CD14-positive monocyte (primary cell): Measurements from ENCODE around the gene SLC25A5. TPM values are rescaled to one million over a fixed set of nuclear protein-coding genes. Genes with fewer than 3 reads are reported as not detected.

Experiments used
- DNase-seq, 3 donors: peaks; one replicate each; pipeline ENCODE4 v3.0.0-alpha.2; 2011 to 2022
- H2AFZ ChIP-seq: 2 replicates; pipeline ENCODE4 v1.6.0; 2012; ENCODE audit warnings: mild to moderate bottlenecking, low read depth, low read length, inconsistent platforms; ENCODE audit not compliant: insufficient read depth, poor library complexity, severe bottlenecking
- H3K27ac ChIP-seq, 2 donors: 1 replicate in 1 of 2; 2 replicates in 1 of 2; pipeline ENCODE4 v1.5.1; 2012 to 2013; ENCODE audit warnings: low read length in 2 of 2, control low read depth in 1 of 2, inconsistent platforms in 1 of 2, low read depth in 1 of 2, mild to moderate bottlenecking in 1 of 2
- H3K27me3 ChIP-seq, 2 donors: one replicate each; pipeline versions ENCODE4 v1.6.0 to v1.6.1; 2011 to 2013; ENCODE audit warnings: low read length in 2 of 2; ENCODE audit not compliant: control insufficient read depth in 2 of 2, insufficient read depth in 2 of 2
- H3K36me3 ChIP-seq, 2 donors: replicated peaks in 1 of 2; 1 replicate in 1 of 2; 2 replicates in 1 of 2; pipeline versions ENCODE4 v1.5.1 to v1.6.1; 2012 to 2013; ENCODE audit warnings: low read length in 2 of 2, control low read depth in 1 of 2, inconsistent platforms in 1 of 2, mild to moderate bottlenecking in 1 of 2; ENCODE audit not compliant: insufficient read depth in 2 of 2, control insufficient read depth in 1 of 2
- H3K4me1 ChIP-seq, 2 donors: 1 replicate in 1 of 2; 2 replicates in 1 of 2; pipeline versions ENCODE4 v1.5.1 to v1.6.1; 2012 to 2013; ENCODE audit warnings: low read length in 2 of 2, control low read depth in 1 of 2, inconsistent platforms in 1 of 2, mild to moderate bottlenecking in 1 of 2, moderate library complexity in 1 of 2; ENCODE audit not compliant: insufficient read depth in 2 of 2, control insufficient read depth in 1 of 2
- H3K4me2 ChIP-seq: replicated peaks from 2 replicates; pipeline ENCODE3; 2012; ENCODE audit warnings: low read length, moderate library complexity, mild to moderate bottlenecking; ENCODE audit not compliant: poor library complexity, severe bottlenecking; ENCODE audit errors: extremely low read depth
- H3K4me3 ChIP-seq, 3 experiments: fragments of 200-600 bp in 1 of 3; sonication (generic) in 1 of 3; replicated peaks in 1 of 3; 1 replicate in 2 of 3; 2 replicates in 1 of 3; pipeline ENCODE4 v1.5.1; 2011 to 2013; ENCODE audit warnings: low read length in 3 of 3, mild to moderate bottlenecking in 3 of 3, control low read depth in 2 of 3, low read depth in 2 of 3, inconsistent platforms in 1 of 3, moderate library complexity in 1 of 3
- H3K79me2 ChIP-seq: 2 replicates; pipeline ENCODE4 v1.6.0; 2012; ENCODE audit warnings: mild to moderate bottlenecking, control low read depth, inconsistent platforms, low read length, moderate library complexity; ENCODE audit not compliant: insufficient read depth
- H3K9ac ChIP-seq: 2 replicates; pipeline ENCODE4 v1.6.0; 2017; ENCODE audit warnings: low read length, mild to moderate bottlenecking; ENCODE audit not compliant: insufficient read depth, poor library complexity, severe bottlenecking
- H3K9me3 ChIP-seq, 2 donors: replicated peaks in 1 of 2; 1 replicate in 1 of 2; 2 replicates in 1 of 2; pipeline versions ENCODE4 v1.5.1 to v1.6.1; 2012 to 2013; ENCODE audit warnings: low read length in 2 of 2, control low read depth in 1 of 2; ENCODE audit not compliant: control insufficient read depth in 1 of 2, insufficient read depth in 1 of 2
- H4K20me1 ChIP-seq: 2 replicates; pipeline ENCODE4 v1.6.0; 2012; ENCODE audit warnings: mild to moderate bottlenecking, low read length, control low read depth, moderate library complexity; ENCODE audit not compliant: insufficient read depth
- H3K27ac Mint-ChIP-seq, 7 donors: one replicate each; pipeline ENCODE4 v1.8.0; 2020; ENCODE audit warnings: mild to moderate bottlenecking in 7 of 7, mixed read lengths in 7 of 7, moderate library complexity in 6 of 7, inconsistent platforms in 2 of 7
- H3K27me3 Mint-ChIP-seq, 3 donors: one replicate each; pipeline ENCODE4 v1.8.0; 2021 to 2022; ENCODE audit warnings: low read depth in 3 of 3, mild to moderate bottlenecking in 3 of 3, mixed read lengths in 3 of 3, moderate library complexity in 3 of 3, inconsistent platforms in 1 of 3
- H3K36me3 Mint-ChIP-seq, 2 donors: one replicate each; pipeline ENCODE4 v1.8.0; 2020; ENCODE audit warnings: mixed read lengths in 2 of 2, inconsistent platforms in 1 of 2, mild to moderate bottlenecking in 1 of 2
- H3K4me1 Mint-ChIP-seq: one replicate; pipeline ENCODE4 v1.8.0; 2020; ENCODE audit warnings: mild to moderate bottlenecking, mixed read lengths
- H3K4me3 Mint-ChIP-seq, 2 donors: one replicate each; pipeline ENCODE4 v1.8.0; 2020; ENCODE audit warnings: mild to moderate bottlenecking in 2 of 2, mixed read lengths in 2 of 2, moderate library complexity in 1 of 2
- H3K9me3 Mint-ChIP-seq, 7 donors: one replicate each; pipeline ENCODE4 v1.8.0; 2020 to 2022; ENCODE audit warnings: mixed read lengths in 7 of 7, mild to moderate bottlenecking in 6 of 7, moderate library complexity in 6 of 7, inconsistent platforms in 2 of 7
- CTCF ChIP-seq: fragments of 200-600 bp; IDR thresholded peaks from one replicate; pipeline ENCODE4 v1.8.0; 2022; ENCODE audit warnings: antibody characterized with exemption, mild to moderate bottlenecking
- WGBS: methylation state at CpG from one replicate; pipeline ENCODE4 v1.1.5; 2013; ENCODE audit warnings: missing lambda C conversion rate; ENCODE audit not compliant: insufficient coverage; 5-methylcytosine and 5-hydroxymethylcytosine counted together
- intact Hi-C, 2 donors: fragments of 100-400 bp; cut with micrococcal nuclease; formaldehyde crosslinking; loops; one replicate each; pipeline versions ENCODE4 v1.15.0 to v1.15.1; 2023
- polyA plus RNA-seq, 3 donors: library from polyadenylated mRNA; depleted of rRNA in 1 of 3; unstranded in 2 of 3; stranded (reverse) in 1 of 3; fragments of 300-500 nt in 2 of 3; fragments of >200 nt in 1 of 3; fragmentation: Illumina TruSeq in 2 of 3; gene quantifications; 1 replicate in 2 of 3; 2 replicates in 1 of 3; pipeline ENCODE4 v1.2.3, GENCODE V29; 2012 to 2021

SLC25A5 gene
- polyA plus RNA-seq, 3 donors = 436 to 491 (median 468) TPM

DNA sequence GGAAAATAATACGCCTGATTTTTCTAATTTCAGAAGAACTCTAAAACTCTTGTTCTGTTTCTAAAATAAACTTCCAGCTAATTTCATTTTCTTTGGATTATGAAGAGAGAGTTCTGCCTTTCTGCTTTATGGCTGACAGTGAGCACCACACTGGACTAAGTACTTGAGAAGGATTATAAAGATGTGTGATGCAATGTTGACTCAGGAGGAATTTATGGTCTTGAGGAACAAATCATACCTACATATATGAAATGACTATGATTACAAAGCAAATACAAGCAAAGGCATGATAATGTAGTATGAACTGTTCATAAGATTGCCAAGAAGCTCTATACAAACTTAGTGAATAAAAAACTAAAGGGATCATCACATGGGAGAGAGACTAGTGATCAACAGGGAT, 13.0 kb upstream of the SLC25A5 start:
- intact Hi-C loops = no loop called here
- Mint-ChIP-seq H3K27ac (no peak overlapping the region), H3K36me3 (peaks cover 8 to 15% of the 10 kb centered on the region in 2 donors), H3K4me3 (no peak overlapping the region), H3K4me1 (peaks cover 3% of the 10 kb centered on the region), H3K9me3 (peaks cover 0 to 2% (median 0%) of the 10 kb centered on the region in 7 donors), H3K27me3 (peaks cover 0 to 8% (median 3%) of the 10 kb centered on the region in 3 donors)
- Histone ChIP-seq H3K4me3 (no peak overlapping the region), H3K9ac (no peak overlapping the region), H3K27me3 (no peaks in the 10 kb centered on the region), H3K27ac (no peak overlapping the region), H4K20me1 (no peaks in the 10 kb centered on the region), H3K4me2 (no peak overlapping the region), H2AFZ (no peak overlapping the region), H3K9me3 (no peaks in the 10 kb centered on the region), H3K36me3 (peaks cover 9 to 22% of the 10 kb centered on the region in 2 donors), H3K79me2 (no peaks in the 10 kb centered on the region), H3K4me1 (no peaks in the 10 kb centered on the region)
- DNase-seq = no peak
- WGBS = no CpG with 5 or more reads among the region's 1 CpG
- no peak for TF ChIP-seq CTCF

DNA sequence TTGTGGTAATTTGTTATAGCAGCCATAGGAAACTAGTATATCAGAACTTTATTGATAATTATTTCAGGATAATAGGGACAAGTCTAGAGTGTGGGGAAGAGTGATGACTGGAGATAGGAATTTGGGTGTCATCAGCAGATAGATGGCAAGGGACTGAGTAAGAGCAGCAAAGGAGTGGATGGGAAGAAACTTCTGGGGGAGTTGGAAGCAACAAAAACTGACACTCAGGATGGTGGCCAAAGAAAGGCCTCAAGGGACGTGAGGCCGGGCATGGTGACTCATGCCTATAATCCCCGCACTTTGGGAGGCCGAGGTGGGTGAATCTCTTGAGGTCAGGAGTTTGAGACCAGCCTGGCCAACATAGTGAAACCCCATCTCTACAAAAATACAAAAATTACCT, 9.1 kb upstream of the SLC25A5 start:
- TF ChIP-seq CTCF = no peak
- no peak overlapping the region for H2AFZ ChIP-seq
- no peak overlapping the region for H3K27ac ChIP-seq
- no peak overlapping the region for H3K4me2 ChIP-seq
- no CpG with 5 or more reads among the region's 4 CpGs for WGBS
- H3K9me3 Mint-ChIP-seq = peaks cover 0 to 2% (median 0%) of the 10 kb centered on the region in 7 donors
- no peaks in the 10 kb centered on the region for H3K9me3 ChIP-seq
- H3K27ac Mint-ChIP-seq = no peak overlapping the region
- H3K9ac ChIP-seq = no peak overlapping the region
- no peaks in the 10 kb centered on the region for H4K20me1 ChIP-seq
- H3K79me2 ChIP-seq = no peaks in the 10 kb centered on the region
- H3K4me1 ChIP-seq = no peaks in the 10 kb centered on the region
- no peaks in the 10 kb centered on the region for H3K36me3 Mint-ChIP-seq
- no peak overlapping the region for H3K4me3 ChIP-seq
- H3K36me3 ChIP-seq = no peaks in the 10 kb centered on the region
- no peak for DNase-seq
- peaks cover 3% of the 10 kb centered on the region for H3K4me1 Mint-ChIP-seq
- H3K4me3 Mint-ChIP-seq = no peak overlapping the region
- H3K27me3 ChIP-seq = no peaks in the 10 kb centered on the region
- intact Hi-C loops = no loop called here
- H3K27me3 Mint-ChIP-seq = peaks cover 0 to 10% (median 2%) of the 10 kb centered on the region in 3 donors
